ENCODE measurements around the gene SPATS2L.

SPATS2L gene, protein sequence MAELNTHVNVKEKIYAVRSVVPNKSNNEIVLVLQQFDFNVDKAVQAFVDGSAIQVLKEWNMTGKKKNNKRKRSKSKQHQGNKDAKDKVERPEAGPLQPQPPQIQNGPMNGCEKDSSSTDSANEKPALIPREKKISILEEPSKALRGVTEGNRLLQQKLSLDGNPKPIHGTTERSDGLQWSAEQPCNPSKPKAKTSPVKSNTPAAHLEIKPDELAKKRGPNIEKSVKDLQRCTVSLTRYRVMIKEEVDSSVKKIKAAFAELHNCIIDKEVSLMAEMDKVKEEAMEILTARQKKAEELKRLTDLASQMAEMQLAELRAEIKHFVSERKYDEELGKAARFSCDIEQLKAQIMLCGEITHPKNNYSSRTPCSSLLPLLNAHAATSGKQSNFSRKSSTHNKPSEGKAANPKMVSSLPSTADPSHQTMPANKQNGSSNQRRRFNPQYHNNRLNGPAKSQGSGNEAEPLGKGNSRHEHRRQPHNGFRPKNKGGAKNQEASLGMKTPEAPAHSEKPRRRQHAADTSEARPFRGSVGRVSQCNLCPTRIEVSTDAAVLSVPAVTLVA

DNA sequence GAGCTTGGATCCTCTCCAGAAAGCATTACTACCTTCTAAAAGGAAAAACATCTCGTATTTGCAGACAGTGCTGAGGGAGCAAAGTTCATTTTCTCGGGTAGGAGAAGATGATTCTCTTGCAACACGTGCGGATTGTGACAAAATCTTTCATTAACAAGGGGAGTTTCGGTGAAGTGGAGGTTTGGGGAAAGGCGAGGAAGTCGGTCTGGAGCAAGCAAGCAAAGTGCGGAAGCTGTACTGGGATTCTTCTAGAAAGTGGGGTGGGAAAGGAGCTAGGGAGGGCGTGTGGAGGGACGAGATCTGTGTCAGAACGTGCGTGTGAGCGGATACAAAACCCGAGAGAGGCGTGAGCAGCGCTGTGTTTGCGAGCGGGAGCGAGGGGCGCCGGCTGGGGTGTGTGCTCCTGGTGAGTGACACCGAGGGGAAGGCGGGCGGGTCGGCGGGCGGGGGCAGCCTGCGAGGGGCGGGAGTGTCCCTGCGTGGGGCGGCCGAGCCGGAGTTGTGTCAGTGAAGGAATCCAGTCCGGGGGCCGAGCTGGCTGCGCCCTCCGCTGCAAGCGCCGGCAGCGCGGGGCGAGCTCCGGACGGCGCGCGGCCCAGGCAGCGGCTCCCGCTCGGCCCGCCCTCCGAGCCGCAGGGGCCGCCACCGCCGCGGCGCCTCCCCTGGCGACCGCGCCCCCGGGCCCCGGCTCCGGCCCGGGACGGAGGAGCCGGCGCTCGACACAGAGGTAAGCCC, at the start of gene SPATS2L:
Gene SPATS2L (plus strand): TSS at position 498 of the 735 bp plus-strand sequence. CDS start 82,552 bp downstream, outside the sequence.
- peak; percentile 73 for ATAC-seq
- H3K4me3 Mint-ChIP-seq: peak within 1 kb of the TSS; percentile 86
- DNase-seq: peak; percentile 55
- peaks cover 13% of the 10 kb centered on the region for H3K4me1 Mint-ChIP-seq
- H3K36me3 Mint-ChIP-seq (ENCODE audit: low read depth): no peaks in the 10 kb centered on the region
- H3K27ac Mint-ChIP-seq: peak within 1 kb of the TSS; percentile 73
- no peaks in the 10 kb centered on the region for H3K9me3 Mint-ChIP-seq
- H3K27me3 Mint-ChIP-seq: peaks cover 39% of the 10 kb centered on the region

DNA sequence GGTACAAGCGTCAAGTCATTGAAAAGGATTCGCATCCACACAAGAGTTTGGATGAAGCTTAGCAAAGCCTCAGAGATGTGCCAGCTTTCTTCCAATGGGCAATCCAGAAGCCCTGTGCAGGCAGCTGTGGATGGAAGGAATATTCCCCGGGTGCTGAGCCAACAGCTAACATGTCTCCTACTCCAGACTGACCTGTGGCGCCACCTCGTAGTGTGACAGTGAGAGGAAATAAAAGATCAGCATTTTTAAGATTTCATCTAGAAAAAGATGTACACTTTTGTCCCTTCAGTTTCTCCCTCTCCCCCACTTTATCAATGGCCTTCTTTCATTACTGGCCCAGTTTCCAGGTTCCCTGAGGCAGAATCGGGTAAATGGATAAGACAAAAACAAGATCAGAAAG, 48.9 kb upstream of the SPATS2L start:
- H3K36me3 Mint-ChIP-seq (ENCODE audit: low read depth): no peaks in the 10 kb centered on the region
- no peaks in the 10 kb centered on the region for H3K9me3 Mint-ChIP-seq
- no peaks in the 10 kb centered on the region for H3K4me1 Mint-ChIP-seq
- peaks cover 6% of the 10 kb centered on the region for H3K27me3 Mint-ChIP-seq
- ATAC-seq: no peak
- H3K4me3 Mint-ChIP-seq: no peak overlapping the region
- no peak for DNase-seq
- H3K27ac Mint-ChIP-seq: no peak overlapping the region

DNA sequence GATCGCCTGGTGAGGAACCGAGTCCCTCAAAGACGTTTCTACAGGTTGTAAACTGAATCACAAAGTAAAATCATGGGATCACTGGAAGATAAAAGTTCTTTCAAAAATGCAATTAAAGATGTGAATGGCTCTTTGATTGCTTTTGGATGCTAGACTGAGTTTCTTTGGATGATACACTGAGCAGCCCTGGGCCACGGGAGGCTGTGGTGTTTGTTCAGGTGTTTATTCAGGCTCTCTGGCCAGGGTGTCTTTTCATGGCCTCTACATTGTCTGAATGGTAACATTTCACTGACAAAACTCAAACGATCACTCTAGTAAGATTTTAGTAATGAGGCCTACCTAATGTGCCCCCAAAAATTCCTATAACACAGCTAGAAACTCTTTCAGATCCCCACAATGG, 48.4 kb upstream of the SPATS2L start:
- DNase-seq (no peak), ATAC-seq (no peak)
- Mint-ChIP-seq H3K27ac (no peak overlapping the region), H3K4me3 (no peak overlapping the region), H3K36me3 (ENCODE audit: low read depth) (no peaks in the 10 kb centered on the region), H3K4me1 (no peaks in the 10 kb centered on the region), H3K9me3 (no peaks in the 10 kb centered on the region), H3K27me3 (peaks cover 3% of the 10 kb centered on the region)

DNA sequence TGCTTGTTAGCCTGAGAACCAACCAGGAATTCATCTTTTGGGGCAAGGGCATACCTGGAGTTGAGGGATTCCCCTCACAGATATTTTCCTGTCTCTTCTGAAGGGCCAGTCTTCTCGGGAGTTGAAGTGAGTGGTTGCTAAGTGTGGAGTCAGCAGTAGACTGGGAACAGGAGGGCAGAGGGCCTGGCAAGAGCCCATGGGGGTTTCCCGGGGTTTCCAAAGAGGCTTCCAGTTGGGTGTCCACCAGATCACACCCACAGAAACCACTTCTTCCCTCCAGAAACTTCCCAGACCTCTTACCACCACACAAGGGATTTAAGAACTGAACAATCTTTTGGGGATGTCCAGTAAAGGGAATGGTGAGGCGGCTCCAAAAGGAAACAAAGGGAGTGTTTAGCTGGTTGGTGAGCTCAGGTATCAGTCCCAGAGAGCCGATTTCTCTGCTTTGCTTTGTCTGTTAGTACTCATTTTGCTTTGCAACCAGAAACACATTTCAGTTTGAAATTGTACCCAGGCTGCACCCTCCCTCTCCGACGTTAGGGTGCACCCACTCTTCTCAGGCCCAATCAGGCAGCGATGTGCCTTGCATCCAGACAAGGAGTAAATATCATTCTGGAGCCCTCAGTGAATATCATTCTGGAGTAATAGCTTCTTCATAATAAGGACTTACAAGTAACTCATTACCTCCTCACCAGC, 47.5 kb upstream of the SPATS2L start:
- Mint-ChIP-seq H3K4me1 (no peaks in the 10 kb centered on the region), H3K27ac (no peak overlapping the region), H3K27me3 (peaks cover 3% of the 10 kb centered on the region), H3K9me3 (no peaks in the 10 kb centered on the region), H3K4me3 (no peak overlapping the region), H3K36me3 (ENCODE audit: low read depth) (no peaks in the 10 kb centered on the region)
- DNase-seq: no peak
- ATAC-seq: no peak

DNA sequence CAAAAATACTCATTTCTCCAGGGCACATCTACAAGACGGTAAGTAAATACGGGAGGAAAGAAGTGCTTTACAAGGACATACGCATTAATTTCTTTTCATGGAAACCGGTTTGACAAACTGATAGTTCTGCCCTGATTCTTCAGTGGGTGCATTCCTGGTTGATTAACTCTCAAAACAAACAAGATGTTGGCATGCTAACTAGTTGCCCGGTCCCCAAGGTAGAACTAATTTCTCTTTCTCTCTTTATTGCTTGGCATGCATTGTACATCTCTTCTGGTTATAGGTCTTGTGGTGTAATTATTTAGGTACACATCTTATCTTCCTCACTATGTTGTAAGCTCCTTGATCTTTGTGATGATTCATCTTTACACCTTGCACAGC, 46.9 kb upstream of the SPATS2L start:
- peaks cover 3% of the 10 kb centered on the region for H3K27me3 Mint-ChIP-seq
- H3K4me3 Mint-ChIP-seq: no peak overlapping the region
- H3K9me3 Mint-ChIP-seq: no peaks in the 10 kb centered on the region
- H3K4me1 Mint-ChIP-seq: no peaks in the 10 kb centered on the region
- no peak for DNase-seq
- H3K27ac Mint-ChIP-seq: no peak overlapping the region
- no peaks in the 10 kb centered on the region for H3K36me3 Mint-ChIP-seq (ENCODE audit: low read depth)
- no peak for ATAC-seq

DNA sequence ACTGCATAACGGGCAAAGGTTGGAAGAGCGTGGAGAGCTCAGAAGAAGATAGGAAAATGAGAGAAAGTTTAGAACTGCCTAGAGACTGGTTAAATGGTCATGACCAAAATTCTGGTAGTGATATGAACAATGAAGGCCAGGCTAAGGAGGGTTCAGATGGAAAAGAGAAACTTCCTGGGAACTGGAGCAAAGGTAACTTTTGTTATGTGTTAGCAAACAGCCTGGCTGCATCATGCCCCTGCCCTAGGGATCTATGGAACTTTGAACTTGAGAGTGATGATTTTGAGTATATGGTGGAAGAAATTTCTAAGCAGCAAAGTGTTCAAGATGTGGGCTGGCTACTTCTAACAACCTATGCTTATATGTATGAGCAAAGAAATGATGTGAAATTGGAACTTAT, 44.4 kb upstream of the SPATS2L start:
- H3K4me1 Mint-ChIP-seq: no peaks in the 10 kb centered on the region
- ATAC-seq (no peak), DNase-seq (no peak)
- no peaks in the 10 kb centered on the region for H3K9me3 Mint-ChIP-seq
- no peak overlapping the region for H3K4me3 Mint-ChIP-seq
- no peaks in the 10 kb centered on the region for H3K27me3 Mint-ChIP-seq
- H3K27ac Mint-ChIP-seq: no peak overlapping the region
- no peaks in the 10 kb centered on the region for H3K36me3 Mint-ChIP-seq (ENCODE audit: low read depth)

DNA sequence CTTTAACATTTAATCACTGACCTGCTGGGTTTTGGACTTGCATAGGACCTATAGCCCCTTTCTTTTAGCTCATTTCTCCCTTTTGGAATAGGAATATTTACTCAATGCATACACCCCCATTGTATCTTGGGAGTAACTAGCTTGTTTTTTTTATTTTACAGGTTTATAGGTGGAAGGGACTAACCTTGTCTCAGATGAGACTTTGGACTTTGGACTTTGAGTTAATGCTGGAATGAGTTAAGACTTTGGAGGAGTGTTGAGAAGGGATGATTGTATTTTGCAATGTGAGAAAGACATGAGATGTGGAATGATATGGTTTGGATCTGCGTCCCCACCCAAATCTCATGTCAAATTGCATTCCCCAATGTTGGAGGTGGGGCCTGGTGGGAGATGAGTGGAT, 43.2 kb upstream of the SPATS2L start:
- H3K9me3 Mint-ChIP-seq: no peaks in the 10 kb centered on the region
- DNase-seq: no peak
- H3K4me1 Mint-ChIP-seq: no peaks in the 10 kb centered on the region
- ATAC-seq: no peak
- H3K4me3 Mint-ChIP-seq: no peak overlapping the region
- H3K27me3 Mint-ChIP-seq: no peaks in the 10 kb centered on the region
- no peak overlapping the region for H3K27ac Mint-ChIP-seq
- H3K36me3 Mint-ChIP-seq (ENCODE audit: low read depth): no peaks in the 10 kb centered on the region

DNA sequence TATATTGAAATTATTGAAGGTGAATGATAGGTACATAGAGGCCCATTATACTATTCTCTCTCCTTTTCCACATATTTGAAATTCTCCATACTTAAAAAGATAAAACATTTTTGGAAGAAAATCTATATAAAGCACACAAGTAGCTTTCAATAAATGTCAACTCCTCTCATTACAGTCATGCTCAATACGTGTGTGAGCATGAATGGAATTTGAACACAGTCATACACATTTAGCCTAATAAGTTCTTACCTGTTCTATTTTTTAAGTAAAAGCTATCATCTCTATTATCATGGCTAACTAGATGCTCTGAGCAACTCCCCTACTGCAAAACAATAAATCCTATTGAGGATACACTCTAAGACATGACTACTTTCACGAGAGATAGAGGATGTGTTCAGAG, 41.9 kb upstream of the SPATS2L start:
- ATAC-seq (no peak), DNase-seq (no peak)
- Mint-ChIP-seq H3K4me3 (no peak overlapping the region), H3K27me3 (no peaks in the 10 kb centered on the region), H3K36me3 (ENCODE audit: low read depth) (no peaks in the 10 kb centered on the region), H3K9me3 (no peaks in the 10 kb centered on the region), H3K27ac (no peak overlapping the region), H3K4me1 (no peaks in the 10 kb centered on the region)

DNA sequence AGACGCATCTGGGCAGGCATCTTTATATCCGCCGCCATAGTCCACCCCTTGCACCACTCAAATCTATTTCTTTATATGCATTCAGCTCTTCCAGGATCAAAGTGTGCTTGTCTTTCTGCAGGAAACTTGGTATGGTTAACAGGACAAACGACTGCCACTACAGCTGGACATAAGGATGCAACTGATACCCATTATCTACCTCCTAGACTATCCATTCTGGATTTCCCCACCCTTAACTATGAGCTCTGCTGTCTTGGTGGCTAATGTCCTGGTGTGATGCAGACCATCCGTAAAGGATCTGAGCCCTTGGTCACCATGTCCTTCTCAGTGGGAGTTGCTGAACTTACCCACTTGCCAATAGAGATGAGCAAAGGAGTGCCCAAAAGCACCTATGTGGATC, 40.1 kb upstream of the SPATS2L start:
- DNase-seq: no peak
- Mint-ChIP-seq H3K27me3 (no peaks in the 10 kb centered on the region), H3K9me3 (no peaks in the 10 kb centered on the region), H3K36me3 (ENCODE audit: low read depth) (no peaks in the 10 kb centered on the region), H3K27ac (no peak overlapping the region), H3K4me1 (no peaks in the 10 kb centered on the region), H3K4me3 (no peak overlapping the region)
- no peak for ATAC-seq

DNA sequence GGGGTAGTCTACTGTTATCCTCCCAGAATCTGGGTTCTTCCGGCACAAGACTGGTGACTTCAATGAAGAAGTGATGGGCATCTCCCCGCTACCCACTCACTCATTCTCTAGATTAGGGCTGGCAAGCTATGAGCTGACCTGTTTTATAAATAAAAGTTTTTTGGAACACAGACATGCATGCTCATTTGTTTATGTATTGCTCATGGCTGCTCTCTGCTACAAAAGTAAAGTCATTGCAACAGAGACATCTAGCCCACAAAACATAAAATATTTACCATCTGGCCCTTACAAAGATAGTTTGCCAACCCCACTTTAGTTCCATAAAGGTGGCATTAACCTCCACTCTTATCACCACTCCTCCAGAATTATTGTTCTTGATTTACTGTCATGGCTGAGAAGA, 39.1 kb upstream of the SPATS2L start:
- Mint-ChIP-seq H3K27ac (no peak overlapping the region), H3K4me3 (no peak overlapping the region), H3K4me1 (no peaks in the 10 kb centered on the region), H3K36me3 (ENCODE audit: low read depth) (no peaks in the 10 kb centered on the region), H3K27me3 (no peaks in the 10 kb centered on the region), H3K9me3 (no peaks in the 10 kb centered on the region)
- no peak for ATAC-seq
- no peak for DNase-seq

DNA sequence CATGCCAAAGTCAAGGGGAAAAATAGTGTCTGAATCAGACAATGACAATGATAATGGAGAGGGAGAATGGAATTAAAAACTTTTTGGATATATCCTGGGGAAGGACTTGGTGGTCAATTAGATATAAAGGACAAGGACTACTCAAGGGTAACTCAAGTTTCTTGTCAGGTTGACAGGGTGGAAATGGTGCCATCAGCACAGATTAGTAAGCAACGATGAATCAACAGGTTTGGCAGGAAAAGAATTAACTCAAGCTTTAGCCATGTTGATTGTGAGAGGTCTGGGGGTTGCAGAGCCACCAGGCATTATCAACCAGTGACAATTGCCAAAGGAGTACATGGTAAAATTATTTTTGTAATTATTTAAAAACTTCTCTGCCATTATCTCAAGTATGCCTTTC, 35.8 kb upstream of the SPATS2L start:
- DNase-seq (no peak), ATAC-seq (no peak)
- Mint-ChIP-seq H3K4me3 (no peak overlapping the region), H3K27ac (no peak overlapping the region), H3K36me3 (ENCODE audit: low read depth) (no peaks in the 10 kb centered on the region), H3K27me3 (no peaks in the 10 kb centered on the region), H3K4me1 (no peaks in the 10 kb centered on the region), H3K9me3 (no peaks in the 10 kb centered on the region)

DNA sequence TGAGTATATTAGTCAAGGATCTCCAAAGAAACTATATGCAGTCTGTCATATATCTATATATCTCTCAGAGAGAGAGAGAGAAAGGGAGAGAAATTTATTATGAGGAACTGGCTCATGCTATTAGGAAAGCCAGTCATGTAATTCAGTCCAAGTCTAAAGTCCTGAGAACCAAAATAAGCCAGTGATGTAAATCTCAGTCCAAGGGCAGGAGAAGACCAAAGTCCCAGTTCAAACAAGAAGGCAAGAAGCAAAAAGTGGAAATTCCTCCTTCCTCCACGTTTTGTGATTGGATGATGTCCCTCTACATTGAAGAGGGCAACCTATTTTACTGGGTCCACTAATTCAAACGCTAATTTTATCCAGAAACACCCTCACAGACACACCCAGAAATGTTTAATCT, 34.2 kb upstream of the SPATS2L start:
- Mint-ChIP-seq H3K36me3 (ENCODE audit: low read depth) (no peaks in the 10 kb centered on the region), H3K27ac (no peak overlapping the region), H3K27me3 (no peaks in the 10 kb centered on the region), H3K4me3 (no peak overlapping the region), H3K4me1 (no peaks in the 10 kb centered on the region), H3K9me3 (no peaks in the 10 kb centered on the region)
- DNase-seq: no peak
- ATAC-seq: no peak

DNA sequence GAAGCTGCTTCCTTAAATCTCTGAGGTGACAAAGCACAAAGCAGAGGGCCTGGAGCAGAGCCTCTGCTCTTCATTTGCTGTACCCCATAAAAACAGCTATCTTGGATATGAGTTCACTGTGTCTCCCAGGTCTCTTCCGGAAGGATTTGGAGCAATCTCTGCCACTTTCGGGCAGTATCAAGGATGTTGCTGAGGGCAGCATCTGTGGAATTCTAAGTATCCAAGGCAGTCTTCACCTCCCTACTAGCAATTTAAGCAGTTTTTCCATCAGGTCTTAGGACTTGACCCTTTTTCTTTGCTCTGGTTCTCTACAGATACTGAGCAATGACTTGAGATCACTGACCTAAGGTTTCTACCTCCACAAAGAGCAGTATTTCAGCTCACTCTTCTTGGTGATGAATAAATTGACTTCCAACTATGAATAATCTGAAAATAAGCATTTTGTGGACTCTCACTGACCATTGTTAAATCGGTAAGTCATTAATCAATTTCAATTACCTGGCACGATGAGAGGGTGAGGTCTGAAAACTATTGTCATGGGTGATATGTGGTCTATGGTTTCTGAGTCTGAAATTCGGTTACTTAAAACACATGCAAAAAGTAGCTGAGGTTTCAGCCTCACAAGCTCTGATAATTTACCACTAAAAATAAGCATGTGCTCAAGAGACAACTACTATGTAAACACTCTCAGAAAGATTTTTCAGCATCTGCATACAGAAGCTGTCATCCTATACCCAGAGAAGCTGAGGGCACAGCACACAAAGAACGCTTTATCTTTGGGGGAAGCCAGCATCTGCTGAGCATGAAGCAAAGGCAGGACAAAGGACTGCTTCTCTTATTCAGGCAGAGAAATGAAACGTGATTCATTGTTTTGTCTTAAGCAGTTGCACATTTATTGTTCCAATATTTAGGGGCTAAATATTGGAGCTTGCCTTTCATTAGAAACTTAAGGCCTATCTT, 32.1 kb upstream of the SPATS2L start:
- H3K9me3 Mint-ChIP-seq: no peaks in the 10 kb centered on the region
- no peak overlapping the region for H3K27ac Mint-ChIP-seq
- H3K4me1 Mint-ChIP-seq: no peaks in the 10 kb centered on the region
- H3K4me3 Mint-ChIP-seq: no peak overlapping the region
- H3K36me3 Mint-ChIP-seq (ENCODE audit: low read depth): no peaks in the 10 kb centered on the region
- no peak for ATAC-seq
- H3K27me3 Mint-ChIP-seq: peaks cover 5% of the 10 kb centered on the region
- DNase-seq: no peak
